WTC11 (cell line): Measurements from ENCODE around the gene PRR22.

Experiments used
- ATF1 ChIP-seq: sonication (generic); formaldehyde crosslinking; IDR thresholded peaks from 2 replicates; pipeline ENCODE4 v1.8.1; 2023; ENCODE audit warnings: mild to moderate bottlenecking, moderate library complexity, missing genetic modification reagents
- ATF2 ChIP-seq: sonication (generic); formaldehyde crosslinking; IDR thresholded peaks from 2 replicates; pipeline ENCODE4 v1.8.1; 2022; ENCODE audit warnings: low read depth, missing genetic modification reagents, borderline replicate concordance
- CTCF ChIP-seq: fragments of 200-600 bp; IDR thresholded peaks from 2 replicates; pipeline ENCODE4 v1.8.0; 2022; ENCODE audit warnings: antibody characterized with exemption
- FOXK1 ChIP-seq: sonication (generic); formaldehyde crosslinking; IDR thresholded peaks from 2 replicates; pipeline ENCODE4 v1.8.0; 2022; ENCODE audit warnings: mild to moderate bottlenecking, moderate library complexity, missing genetic modification reagents
- FOXP1 ChIP-seq: sonication (generic); formaldehyde crosslinking; IDR thresholded peaks from 2 replicates; pipeline ENCODE4 v1.8.0; 2022; ENCODE audit warnings: missing genetic modification reagents, mild to moderate bottlenecking, moderate library complexity, borderline replicate concordance
- IRF2 ChIP-seq: sonication (generic); formaldehyde crosslinking; IDR thresholded peaks from 2 replicates; pipeline ENCODE4 v1.8.0; 2022; ENCODE audit warnings: low read depth, missing genetic modification reagents, borderline replicate concordance
- ZNF138 ChIP-seq: sonication (generic); formaldehyde crosslinking; conservative IDR thresholded peaks from 2 replicates; pipeline ENCODE4 v1.8.1; 2022; ENCODE audit warnings: mild to moderate bottlenecking, moderate library complexity, missing genetic modification reagents
- TF ChIP-seq, protein P1 (sequence below): sonication (generic); formaldehyde crosslinking; IDR thresholded peaks from 2 replicates; pipeline ENCODE4 v1.8.1; 2023; ENCODE audit warnings: mild to moderate bottlenecking, missing genetic modification reagents, moderate library complexity
- TF ChIP-seq, protein P2 (sequence below): sonication (generic); formaldehyde crosslinking; IDR thresholded peaks from 2 replicates; pipeline ENCODE4 v1.8.0; 2022; ENCODE audit warnings: mild to moderate bottlenecking, missing genetic modification reagents
- TF ChIP-seq, protein P3 (sequence below): sonication (generic); formaldehyde crosslinking; IDR thresholded peaks from 2 replicates; pipeline ENCODE4 v1.8.1; 2022; ENCODE audit warnings: low read depth, mild to moderate bottlenecking, moderate library complexity, missing genetic modification reagents, borderline replicate concordance
- TF ChIP-seq, protein P4 (sequence below): sonication (generic); formaldehyde crosslinking; IDR thresholded peaks from 2 replicates; pipeline ENCODE4 v1.8.0; 2022; ENCODE audit warnings: missing genetic modification reagents

DNA sequence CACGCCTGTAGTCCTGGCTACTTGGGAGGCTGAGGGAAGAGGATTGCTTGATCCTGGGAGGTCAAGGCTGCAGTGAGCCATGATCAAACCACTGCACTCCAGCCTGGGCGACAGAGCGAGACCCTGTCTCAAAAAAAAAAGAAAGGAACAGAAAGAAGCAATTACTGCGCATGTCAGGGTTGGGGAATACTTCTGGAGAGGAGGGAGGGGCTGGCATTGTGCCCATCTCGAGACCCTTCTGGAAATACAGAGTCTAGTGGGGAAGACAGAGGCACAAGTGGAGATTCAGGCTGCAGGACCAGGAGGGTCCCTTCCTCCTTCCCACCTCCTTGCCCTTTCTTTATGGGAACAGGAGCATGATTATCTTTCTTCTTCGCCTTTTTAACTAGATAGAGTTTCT is 30.8 kb downstream of the PRR22 start:
- TF ChIP-seq, protein P1, sequence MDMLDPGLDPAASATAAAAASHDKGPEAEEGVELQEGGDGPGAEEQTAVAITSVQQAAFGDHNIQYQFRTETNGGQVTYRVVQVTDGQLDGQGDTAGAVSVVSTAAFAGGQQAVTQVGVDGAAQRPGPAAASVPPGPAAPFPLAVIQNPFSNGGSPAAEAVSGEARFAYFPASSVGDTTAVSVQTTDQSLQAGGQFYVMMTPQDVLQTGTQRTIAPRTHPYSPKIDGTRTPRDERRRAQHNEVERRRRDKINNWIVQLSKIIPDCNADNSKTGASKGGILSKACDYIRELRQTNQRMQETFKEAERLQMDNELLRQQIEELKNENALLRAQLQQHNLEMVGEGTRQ (CRISPR knock-in tag): no peak
- TF ChIP-seq ATF1 (CRISPR knock-in tag) (no peak), FOXK1 (CRISPR knock-in tag) (no peak), IRF2 (CRISPR knock-in tag) (no peak), CTCF (no peak), ATF2 (CRISPR knock-in tag) (no peak), ZNF138 (no peak), FOXP1 (CRISPR knock-in tag) (no peak)
- TF ChIP-seq, protein P2, sequence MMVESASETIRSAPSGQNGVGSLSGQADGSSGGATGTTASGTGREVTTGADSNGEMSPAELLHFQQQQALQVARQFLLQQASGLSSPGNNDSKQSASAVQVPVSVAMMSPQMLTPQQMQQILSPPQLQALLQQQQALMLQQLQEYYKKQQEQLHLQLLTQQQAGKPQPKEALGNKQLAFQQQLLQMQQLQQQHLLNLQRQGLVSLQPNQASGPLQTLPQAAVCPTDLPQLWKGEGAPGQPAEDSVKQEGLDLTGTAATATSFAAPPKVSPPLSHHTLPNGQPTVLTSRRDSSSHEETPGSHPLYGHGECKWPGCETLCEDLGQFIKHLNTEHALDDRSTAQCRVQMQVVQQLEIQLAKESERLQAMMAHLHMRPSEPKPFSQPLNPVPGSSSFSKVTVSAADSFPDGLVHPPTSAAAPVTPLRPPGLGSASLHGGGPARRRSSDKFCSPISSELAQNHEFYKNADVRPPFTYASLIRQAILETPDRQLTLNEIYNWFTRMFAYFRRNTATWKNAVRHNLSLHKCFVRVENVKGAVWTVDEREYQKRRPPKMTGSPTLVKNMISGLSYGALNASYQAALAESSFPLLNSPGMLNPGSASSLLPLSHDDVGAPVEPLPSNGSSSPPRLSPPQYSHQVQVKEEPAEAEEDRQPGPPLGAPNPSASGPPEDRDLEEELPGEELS: no peak
- TF ChIP-seq, protein P3, sequence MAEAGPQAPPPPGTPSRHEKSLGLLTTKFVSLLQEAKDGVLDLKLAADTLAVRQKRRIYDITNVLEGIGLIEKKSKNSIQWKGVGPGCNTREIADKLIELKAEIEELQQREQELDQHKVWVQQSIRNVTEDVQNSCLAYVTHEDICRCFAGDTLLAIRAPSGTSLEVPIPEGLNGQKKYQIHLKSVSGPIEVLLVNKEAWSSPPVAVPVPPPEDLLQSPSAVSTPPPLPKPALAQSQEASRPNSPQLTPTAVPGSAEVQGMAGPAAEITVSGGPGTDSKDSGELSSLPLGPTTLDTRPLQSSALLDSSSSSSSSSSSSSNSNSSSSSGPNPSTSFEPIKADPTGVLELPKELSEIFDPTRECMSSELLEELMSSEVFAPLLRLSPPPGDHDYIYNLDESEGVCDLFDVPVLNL (CRISPR knock-in tag): no peak
- TF ChIP-seq, protein P4, sequence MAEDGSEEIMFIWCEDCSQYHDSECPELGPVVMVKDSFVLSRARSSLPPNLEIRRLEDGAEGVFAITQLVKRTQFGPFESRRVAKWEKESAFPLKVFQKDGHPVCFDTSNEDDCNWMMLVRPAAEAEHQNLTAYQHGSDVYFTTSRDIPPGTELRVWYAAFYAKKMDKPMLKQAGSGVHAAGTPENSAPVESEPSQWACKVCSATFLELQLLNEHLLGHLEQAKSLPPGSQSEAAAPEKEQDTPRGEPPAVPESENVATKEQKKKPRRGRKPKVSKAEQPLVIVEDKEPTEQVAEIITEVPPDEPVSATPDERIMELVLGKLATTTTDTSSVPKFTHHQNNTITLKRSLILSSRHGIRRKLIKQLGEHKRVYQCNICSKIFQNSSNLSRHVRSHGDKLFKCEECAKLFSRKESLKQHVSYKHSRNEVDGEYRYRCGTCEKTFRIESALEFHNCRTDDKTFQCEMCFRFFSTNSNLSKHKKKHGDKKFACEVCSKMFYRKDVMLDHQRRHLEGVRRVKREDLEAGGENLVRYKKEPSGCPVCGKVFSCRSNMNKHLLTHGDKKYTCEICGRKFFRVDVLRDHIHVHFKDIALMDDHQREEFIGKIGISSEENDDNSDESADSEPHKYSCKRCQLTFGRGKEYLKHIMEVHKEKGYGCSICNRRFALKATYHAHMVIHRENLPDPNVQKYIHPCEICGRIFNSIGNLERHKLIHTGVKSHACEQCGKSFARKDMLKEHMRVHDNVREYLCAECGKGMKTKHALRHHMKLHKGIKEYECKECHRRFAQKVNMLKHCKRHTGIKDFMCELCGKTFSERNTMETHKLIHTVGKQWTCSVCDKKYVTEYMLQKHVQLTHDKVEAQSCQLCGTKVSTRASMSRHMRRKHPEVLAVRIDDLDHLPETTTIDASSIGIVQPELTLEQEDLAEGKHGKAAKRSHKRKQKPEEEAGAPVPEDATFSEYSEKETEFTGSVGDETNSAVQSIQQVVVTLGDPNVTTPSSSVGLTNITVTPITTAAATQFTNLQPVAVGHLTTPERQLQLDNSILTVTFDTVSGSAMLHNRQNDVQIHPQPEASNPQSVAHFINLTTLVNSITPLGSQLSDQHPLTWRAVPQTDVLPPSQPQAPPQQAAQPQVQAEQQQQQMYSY: no peak
